Suppressor macrophage treated with lipopolysaccharide for 4 hours (primary cell): ENCODE data around the gene CDC7.
A peak's percentile ranks its signal among the peaks of the same experiment; 100 is the strongest.

ENCODE experiments used
- DNase-seq: peaks from one replicate; pipeline ENCODE4 v3.0.0-alpha.2; 2020

CDC7 gene

GRCh38 chr1:91550961-91551360 is 50.3 kb downstream of the CDC7 start:
- DNase-seq, result no peak

DNA sequence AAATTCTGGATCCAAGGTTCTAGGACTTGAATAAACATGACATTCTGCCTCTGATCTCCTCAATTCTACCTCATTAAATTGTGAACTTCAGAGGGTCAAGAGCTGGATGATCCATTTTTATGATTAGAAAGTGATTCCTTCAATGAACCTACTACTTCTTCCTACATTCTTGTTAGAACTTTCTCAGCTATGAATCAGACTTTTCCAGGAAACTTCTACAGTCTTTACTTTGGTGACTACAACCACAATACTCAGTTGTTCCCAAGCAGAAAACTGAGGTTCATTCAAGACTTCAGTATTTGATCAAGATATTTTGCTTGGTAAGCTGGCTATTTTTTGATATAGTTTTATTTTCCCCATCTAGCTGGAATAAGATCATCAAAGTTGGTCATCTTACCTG is 51.4 kb downstream of the CDC7 start:
- DNase-seq, result no peak

DNA sequence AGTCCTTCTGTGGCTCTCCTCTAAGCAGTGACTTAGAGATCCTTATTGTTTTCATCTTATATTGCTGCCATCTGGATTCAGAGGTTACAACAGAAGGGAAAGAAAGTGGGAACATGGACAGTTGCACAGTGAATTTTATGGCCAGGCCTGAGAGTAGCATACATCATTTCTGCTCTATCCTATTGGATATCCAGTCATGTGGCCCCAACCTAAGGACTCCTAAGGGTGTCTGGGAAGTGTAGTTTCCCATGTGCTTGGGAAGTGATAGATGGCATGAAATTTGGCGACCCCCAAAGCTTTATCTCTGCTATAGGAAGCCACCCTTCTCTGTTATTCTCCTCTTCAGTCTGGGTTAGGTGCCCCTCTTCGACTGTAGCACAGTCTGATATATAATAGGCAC is 51.9 kb downstream of the CDC7 start:
- DNase-seq, result no peak

- DNase-seq, result peak; percentile 38
Measured at GRCh38 chr1:91553177-91553591, 52.5 kb downstream of the CDC7 start.

GRCh38 chr1:91555074-91555730 is 54.6 kb downstream of the CDC7 start:
- DNase-seq, result no peak

DNA sequence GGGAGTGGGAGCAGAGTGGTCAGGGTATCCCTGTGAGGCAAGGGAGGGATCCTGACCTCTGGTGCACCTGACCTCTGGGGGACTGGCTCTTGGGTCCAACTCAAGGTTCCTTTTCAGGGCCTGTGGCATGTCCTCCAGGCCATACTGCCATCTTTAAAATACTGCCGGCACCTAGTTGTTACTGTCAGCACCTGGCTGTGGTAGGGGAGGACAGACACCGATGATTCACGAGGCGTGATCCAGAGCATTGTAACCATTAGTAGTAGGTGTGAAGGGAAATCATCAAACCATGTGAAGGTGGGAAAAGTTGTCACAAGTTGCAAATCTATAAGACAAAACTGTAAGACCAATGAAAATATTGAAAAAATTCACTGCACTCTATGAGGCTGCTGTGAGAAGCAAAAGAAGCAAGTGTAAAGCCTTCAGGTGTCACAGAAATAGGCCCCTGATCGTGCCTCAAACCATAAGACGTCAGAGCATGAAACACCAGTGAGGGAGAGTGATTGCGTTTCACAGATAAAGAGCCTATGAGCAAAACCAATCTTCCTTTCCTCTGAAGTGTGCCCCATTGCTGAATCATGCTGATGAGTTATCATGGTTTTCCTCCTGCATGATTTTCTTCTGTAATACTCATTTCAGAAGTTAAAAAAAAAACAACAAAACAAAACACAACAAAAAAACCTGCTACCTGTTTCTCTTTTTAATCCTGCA is 55.3 kb downstream of the CDC7 start:
- peak; percentile 35 for DNase-seq

DNA sequence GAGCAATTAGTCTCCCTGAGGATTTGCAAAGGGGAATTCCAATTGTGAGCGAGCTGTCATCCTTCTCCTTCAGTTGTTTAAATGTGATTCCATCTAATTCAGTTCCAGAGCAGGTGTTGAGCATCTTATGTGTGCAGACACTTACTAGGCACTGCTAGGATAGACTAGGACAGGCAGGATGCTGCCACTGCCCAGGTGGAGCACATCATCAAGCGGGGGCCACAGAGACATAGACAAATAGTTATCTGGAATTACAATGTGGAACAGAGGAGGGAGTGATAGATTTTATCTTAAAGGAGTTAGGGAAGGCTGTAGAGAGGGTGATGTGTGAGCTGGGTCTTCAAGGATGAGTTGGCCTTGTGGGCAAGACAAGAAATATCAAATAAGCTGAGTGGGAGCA is 55.9 kb downstream of the CDC7 start:
- no peak for DNase-seq

- DNase-seq, result no peak
Measured at GRCh38 chr1:91557039-91557690, 56.5 kb downstream of the CDC7 start.

DNA sequence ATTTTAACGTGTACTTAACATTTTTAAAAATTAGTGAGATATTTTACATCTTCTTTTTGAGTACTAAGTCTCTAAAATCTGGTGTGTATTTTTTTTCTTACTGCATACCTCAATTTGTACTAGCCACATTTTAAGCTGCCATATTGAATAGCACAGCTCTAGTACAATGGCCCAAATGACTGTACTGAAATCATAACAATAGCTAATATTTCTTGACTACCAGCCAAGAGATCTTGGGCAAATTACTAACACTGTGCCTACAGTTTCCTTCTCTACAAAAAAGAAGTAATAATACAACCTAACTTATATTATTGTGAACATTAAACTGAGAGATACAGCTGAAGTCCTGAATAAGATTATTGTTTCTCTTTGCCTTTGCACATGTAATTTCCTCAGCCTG is 57.2 kb downstream of the CDC7 start:
- DNase-seq, result no peak

- DNase-seq, result no peak
Measured at GRCh38 chr1:91559046-91559750, 58.5 kb downstream of the CDC7 start.

- no peak for DNase-seq
Measured at GRCh38 chr1:91559838-91560565, 59.4 kb downstream of the CDC7 start.

DNA sequence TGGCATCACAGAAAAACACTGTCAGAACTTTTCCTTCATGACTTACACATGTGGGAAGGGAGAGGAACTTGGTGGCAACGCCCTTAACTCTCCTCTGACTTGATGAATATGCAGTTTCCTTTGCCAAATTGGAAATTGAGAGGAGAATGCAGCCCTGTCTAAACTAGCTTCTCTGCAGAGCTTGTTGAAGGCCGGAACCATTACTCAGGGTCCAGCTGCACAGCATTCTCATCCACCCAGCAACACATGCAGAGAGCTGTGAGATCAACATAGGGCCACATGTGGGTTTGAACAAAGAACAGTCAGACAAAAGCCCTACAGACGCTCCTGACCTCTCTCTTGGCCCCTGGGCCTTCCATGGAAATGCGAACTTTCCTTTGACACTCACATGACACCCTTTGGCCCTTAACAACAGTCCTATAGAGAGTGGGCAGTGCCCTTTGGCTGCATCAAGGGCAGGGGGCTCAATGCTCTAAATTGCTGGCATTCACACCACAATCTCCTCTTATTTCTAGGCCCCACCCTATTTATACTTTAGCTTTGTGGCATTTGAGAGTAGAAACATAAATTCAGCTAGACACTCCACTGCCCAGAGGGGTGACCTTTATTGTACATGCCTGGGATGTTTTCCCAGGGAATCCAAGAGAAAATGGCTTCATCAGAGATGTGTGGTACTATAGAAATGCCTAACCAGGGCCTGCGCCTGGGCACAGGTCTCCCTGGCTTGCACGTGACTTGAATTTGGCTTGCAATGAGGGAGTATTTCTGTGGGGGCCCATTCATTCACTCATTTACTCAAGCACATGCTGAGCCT is 64.4 kb downstream of the CDC7 start:
- no peak for DNase-seq

DNA sequence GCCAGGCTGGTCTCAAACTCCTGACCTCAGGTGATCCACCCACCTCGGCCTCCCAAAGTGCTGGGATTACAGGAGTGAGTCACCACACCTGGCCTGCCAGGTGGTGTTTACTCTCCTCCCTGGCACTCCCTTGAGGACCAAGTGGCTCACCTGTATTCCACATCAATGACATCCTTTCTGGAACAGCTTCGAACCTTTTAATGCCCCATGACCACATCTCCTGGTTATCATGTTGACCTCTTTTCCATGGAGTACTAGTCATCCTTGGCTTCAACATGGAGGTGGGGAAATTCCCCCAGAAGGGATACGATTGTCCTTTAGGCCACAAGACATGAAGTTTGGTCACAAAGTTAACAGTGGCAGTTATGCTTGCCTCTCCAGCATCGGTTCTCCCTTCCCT is 66.9 kb downstream of the CDC7 start:
- DNase-seq, result no peak

- DNase-seq, result no peak
Measured at GRCh38 chr1:91568261-91568660, 67.6 kb downstream of the CDC7 start.

DNA sequence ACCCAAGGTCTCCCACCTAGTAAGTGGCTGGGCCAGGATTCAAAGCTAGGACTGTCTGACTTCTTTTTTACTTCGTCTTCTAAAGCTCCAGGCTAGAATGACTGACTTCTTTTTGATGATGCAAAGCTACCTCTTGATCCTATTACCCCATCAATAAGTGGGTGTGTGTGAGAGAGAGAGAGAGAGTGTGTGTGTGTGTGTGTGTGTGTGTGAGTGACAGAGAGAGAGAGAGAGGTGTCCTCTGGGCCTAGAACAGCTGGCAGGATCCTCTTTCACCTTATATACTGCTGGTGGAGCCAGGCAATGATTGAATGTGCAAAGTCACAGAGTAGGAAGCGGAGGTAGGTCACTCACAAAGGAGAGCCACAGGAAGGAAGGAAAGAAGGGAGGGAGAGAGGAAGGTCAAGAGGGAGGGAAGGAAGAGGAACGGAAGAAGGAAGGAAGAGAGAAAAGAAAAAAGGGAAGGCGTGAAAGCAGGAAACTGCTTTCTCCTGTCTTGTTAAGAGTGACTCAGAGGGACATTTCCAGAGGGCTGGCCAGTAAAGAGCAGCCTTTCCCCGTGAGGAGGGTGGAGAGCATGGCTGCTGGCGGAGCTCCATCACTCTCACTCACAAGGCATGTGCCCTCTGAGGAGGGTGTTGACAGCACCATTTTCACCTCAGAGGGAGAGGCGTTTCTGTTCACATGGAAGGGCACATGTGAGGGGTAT is 68.9 kb downstream of the CDC7 start:
- DNase-seq, result peak; percentile 76

DNA sequence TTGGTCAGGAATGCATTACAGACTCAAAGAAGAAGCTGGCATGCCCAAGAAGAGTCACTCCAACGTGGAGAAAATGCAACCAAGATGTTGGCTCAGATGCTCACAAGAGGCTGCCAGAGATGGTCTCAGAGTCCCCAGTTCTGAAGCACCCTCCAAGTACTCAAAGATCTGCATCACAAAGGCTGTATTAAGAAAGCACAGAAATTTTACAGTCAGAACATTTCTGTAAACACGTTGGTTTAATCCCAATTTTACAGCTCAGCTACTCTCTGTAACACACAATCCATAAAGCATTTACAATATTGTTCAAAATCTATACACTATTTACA is 69.4 kb downstream of the CDC7 start:
- DNase-seq, result no peak

- peak; percentile 71 for DNase-seq
Measured at GRCh38 chr1:91572044-91572443, 71.4 kb downstream of the CDC7 start.
